Measurements from ENCODE around the gene HOXC12.
A peak's percentile ranks its signal among the peaks of the same experiment; 100 is the strongest.

Gene HOXC12

GRCh38 chr12:53956914-53957536, 2.3 kb downstream of the HOXC12 start:
- no peak for DNase-seq

GRCh38 chr12:53958128-53958527, 3.4 kb downstream of the HOXC12 start:
- no peak for DNase-seq

- DNase-seq = no peak
Observed at GRCh38 chr12:53959314-53959713, 4.6 kb downstream of the HOXC12 start.

- DNase-seq = no peak
Observed at GRCh38 chr12:53960187-53961024, 5.7 kb downstream of the HOXC12 start.

- DNase-seq = no peak
Observed at GRCh38 chr12:53961025-53961761, 6.5 kb downstream of the HOXC12 start.

- DNase-seq = no peak
Observed at GRCh38 chr12:53963005-53963404, 8.3 kb downstream of the HOXC12 start.

GRCh38 chr12:53963434-53964314, 9.0 kb downstream of the HOXC12 start:
- no peak for DNase-seq

- DNase-seq = no peak
Observed at GRCh38 chr12:53964315-53964713, 9.6 kb downstream of the HOXC12 start.

- no peak for DNase-seq
Observed at GRCh38 chr12:53965281-53966084, 10.8 kb downstream of the HOXC12 start.

- no peak for DNase-seq
Observed at GRCh38 chr12:53966085-53966384, 11.3 kb downstream of the HOXC12 start.

GRCh38 chr12:53966385-53967133, 11.9 kb downstream of the HOXC12 start:
- DNase-seq = no peak

GRCh38 chr12:53967421-53967925, 12.8 kb downstream of the HOXC12 start:
- peak; percentile 36 for DNase-seq

GRCh38 chr12:53968214-53969127, 13.8 kb downstream of the HOXC12 start:
- DNase-seq = no peak

- no peak for DNase-seq
Observed at GRCh38 chr12:53969588-53970259, 15.0 kb downstream of the HOXC12 start.

GRCh38 chr12:53970451-53970850, 15.7 kb downstream of the HOXC12 start:
- no peak for DNase-seq

GRCh38 chr12:53971129-53971528, 16.4 kb downstream of the HOXC12 start:
- DNase-seq = no peak

- no peak for DNase-seq
Observed at GRCh38 chr12:53971686-53972085, 17.0 kb downstream of the HOXC12 start.

- DNase-seq = no peak
Observed at GRCh38 chr12:53972152-53972702, 17.5 kb downstream of the HOXC12 start.

- DNase-seq = no peak
Observed at GRCh38 chr12:53972722-53973235, 18.1 kb downstream of the HOXC12 start, which contains the start of gene HOXC11. Gene HOXC11, plus strand, starts transcription at chr12:53973126. Its CDS starts 116 bp downstream, at chr12:53973242.
